K562 (cell line): Measurements from ENCODE around the gene MYEF2. TPM values are rescaled to one million over a fixed set of nuclear protein-coding genes. Genes with fewer than 3 reads are reported as not detected.

Source experiments
- ATAC-seq: fragments of 200-7000 bp; cut with Tn5 transposase; 3 replicates; pipeline ENCODE4 v1.9.1; 2020; ENCODE audit warnings: moderate library complexity
- BruUV-seq: library from RNA; stranded (reverse); fragments of 400-500 nt; replicated peaks from 2 replicates; lab custom pipeline; 2021; lab: Mats Ljungman, UMichigan
- CTCF ChIA-PET: fragments of 300-600 bp; formaldehyde crosslinking; extraction: SDS; loops from one replicate; lab custom pipeline; 2021; ENCODE audit warnings: low intra/inter-chr PET ratio; lab: Yijun Ruan, JAX
- POLR2A ChIA-PET: fragments of 300-600, 350-650 bp; sonication (Branson Sonifier 250); formaldehyde crosslinking; extraction: SDS; loops from one replicate; lab custom pipeline; 2021; ENCODE audit warnings: antibody characterized with exemption, inconsistent platforms; lab: Yijun Ruan, JAX
- DNase-seq, 4 experiments: peaks; one replicate each; pipeline versions ENCODE4 v3.0.0 to v3.0.0-alpha.2; 2011 to 2018; ENCODE audit warnings: low spot score in 3 of 4, mixed read lengths in 3 of 4; ENCODE audit errors: extremely low read depth in 1 of 4
- FAIRE-seq: peaks from 2 replicates; lab custom pipeline; 2011; peaks lifted over from hg19 to GRCh38; lab: Jason Lieb, UNC
- H2AFZ ChIP-seq: 2 replicates; pipeline ENCODE4 v1.6.0; 2011; ENCODE audit warnings: low read depth, low read length, control low read depth, inconsistent platforms
- H3K27ac ChIP-seq: fragments of 200-600 bp; 3 replicates; pipeline ENCODE4 v1.8.0; 2011; ENCODE audit warnings: low read depth, mild to moderate bottlenecking, control low read depth, inconsistent platforms, low read length, moderate library complexity, mixed read lengths; ENCODE audit errors: extremely low read depth
- H3K27me3 ChIP-seq, 2 experiments: fragments of 300-600 bp in 1 of 2; 2 replicates in 1 of 2; 3 replicates in 1 of 2; pipeline versions ENCODE4 v1.6.0 to v1.8.0; 2011; ENCODE audit warnings: inconsistent platforms in 2 of 2, low read length in 2 of 2, mild to moderate bottlenecking in 1 of 2, mixed read lengths in 1 of 2, moderate library complexity in 1 of 2; ENCODE audit not compliant: control insufficient read depth in 2 of 2, insufficient read depth in 2 of 2
- H3K36me3 ChIP-seq: fragments of 300-600 bp; 3 replicates; pipeline ENCODE4 v1.8.0; 2011; ENCODE audit warnings: mild to moderate bottlenecking, low read length, inconsistent platforms; ENCODE audit not compliant: control insufficient read depth, insufficient read depth
- H3K4me1 ChIP-seq, 2 experiments: fragments of 200-600 bp in 1 of 2; replicated peaks in 1 of 2; 2 replicates in 1 of 2; 3 replicates in 1 of 2; pipeline versions ENCODE4 v1.5.1 to v1.8.0; 2011; ENCODE audit warnings: inconsistent platforms in 2 of 2, low read length in 2 of 2, mild to moderate bottlenecking in 1 of 2, mixed read lengths in 1 of 2, moderate library complexity in 1 of 2; ENCODE audit not compliant: control insufficient read depth in 2 of 2, insufficient read depth in 2 of 2
- H3K4me2 ChIP-seq: 2 replicates; pipeline ENCODE4 v1.6.1; 2011; ENCODE audit warnings: low read length, control low read depth, inconsistent platforms, mixed read lengths; ENCODE audit not compliant: insufficient read depth
- H3K4me3 ChIP-seq: fragments of 200-600 bp; sonication (generic), shearing (Covaris generic); 2 replicates; pipeline ENCODE4 v1.5.1; 2016; ENCODE audit warnings: control low read depth, inconsistent platforms
- H3K79me2 ChIP-seq: fragments of 200-600 bp; 3 replicates; pipeline ENCODE4 v1.8.0; 2011; ENCODE audit warnings: low read length, inconsistent platforms; ENCODE audit not compliant: control insufficient read depth, insufficient read depth
- H3K9ac ChIP-seq, 2 experiments: 2 replicates each; pipeline versions ENCODE4 v1.6.0 to v1.6.1; 2011; ENCODE audit warnings: low read depth in 2 of 2, low read length in 2 of 2, control low read depth in 1 of 2, inconsistent platforms in 1 of 2, mild to moderate bottlenecking in 1 of 2, mixed read lengths in 1 of 2; ENCODE audit not compliant: insufficient read depth in 1 of 2
- H3K9me1 ChIP-seq: one replicate; pipeline ENCODE4 v1.6.0; 2011; ENCODE audit warnings: inconsistent platforms, mild to moderate bottlenecking, low read length, moderate library complexity; ENCODE audit not compliant: control insufficient read depth, insufficient read depth
- H3K9me3 ChIP-seq: replicated peaks from 2 replicates; pipeline ENCODE4 v1.5.1; 2011; ENCODE audit warnings: low read depth, low read length, inconsistent platforms; ENCODE audit not compliant: control insufficient read depth, insufficient read depth
- H4K20me1 ChIP-seq: replicated peaks from 2 replicates; pipeline ENCODE4 v1.6.1; 2011; ENCODE audit warnings: low read length, inconsistent platforms, mixed read lengths; ENCODE audit not compliant: control insufficient read depth, insufficient read depth
- ELK1 ChIP-seq: sonication (generic); formaldehyde crosslinking; IDR thresholded peaks from 2 replicates; pipeline ENCODE4 v1.8.1; 2022; ENCODE audit warnings: missing genetic modification reagents
- MAZ ChIP-seq, 2 experiments: fragments of 450-650 bp in 1 of 2; sonication (generic) in 1 of 2; formaldehyde crosslinking; IDR thresholded peaks in 1 of 2; conservative IDR thresholded peaks in 1 of 2; 2 replicates each; pipeline versions ENCODE4 v1.4.0 to v1.5.0; 2020; ENCODE audit warnings: mild to moderate bottlenecking in 1 of 2, missing genetic modification reagents in 1 of 2
- MYC ChIP-seq, 2 experiments: fragments of 250-450 bp in 1 of 2; sonication (Bioruptor Pico) in 1 of 2; IDR thresholded peaks; 2 replicates each; pipeline versions ENCODE4 v1.5.1 to v1.6.1; 2012 to 2021; ENCODE audit warnings: low read depth in 2 of 2, borderline replicate concordance in 1 of 2, improper control_type of control experiment in 1 of 2, low read length in 1 of 2, mild to moderate bottlenecking in 1 of 2, moderate library complexity in 1 of 2
- NUFIP1 ChIP-seq: fragments of 450-650 bp; IDR thresholded peaks from 2 replicates; pipeline ENCODE4 v1.6.1; 2018; ENCODE audit not compliant: partially characterized antibody
- RBM34 ChIP-seq: fragments of 200-400 bp; formaldehyde crosslinking; IDR thresholded peaks from 2 replicates; pipeline ENCODE4 v1.6.1; 2018; ENCODE audit warnings: low read length, borderline replicate concordance; ENCODE audit not compliant: insufficient read depth
- RFX5 ChIP-seq: IDR thresholded peaks from 2 replicates; pipeline ENCODE4 v1.6.1; 2011; ENCODE audit warnings: low read depth, mild to moderate bottlenecking, improper control_type of control experiment, low read length
- UBTF ChIP-seq, 2 experiments: IDR thresholded peaks; 2 replicates each; pipeline ENCODE4 v1.6.1; 2012; ENCODE audit warnings: improper control_type of control experiment in 2 of 2, low read depth in 2 of 2, low read length in 2 of 2, borderline replicate concordance in 1 of 2
- ZNF124 ChIP-seq: sonication (generic); formaldehyde crosslinking; IDR thresholded peaks from 2 replicates; pipeline ENCODE4 v1.8.1; 2022; ENCODE audit warnings: missing genetic modification reagents
- ZNF217 ChIP-seq: sonication (generic); formaldehyde crosslinking; IDR thresholded peaks from 2 replicates; pipeline ENCODE4 v1.8.0; 2022; ENCODE audit warnings: mild to moderate bottlenecking, missing genetic modification reagents
- ZNF282 ChIP-seq: sonication (generic); formaldehyde crosslinking; IDR thresholded peaks from 2 replicates; pipeline ENCODE4 v1.8.1; 2023; ENCODE audit warnings: missing genetic modification reagents
- ZNF592 ChIP-seq: fragments of 450-650 bp; IDR thresholded peaks from 2 replicates; pipeline ENCODE4 v1.6.1; 2017; ENCODE audit warnings: antibody characterized with exemption, mild to moderate bottlenecking
- WGBS: fragments of 100-300 bp; shearing (Covaris generic); methylation state at CpG from one replicate; pipeline ENCODE4 v1.1.6; 2016; ENCODE audit warnings: low coverage, mixed read lengths; ENCODE audit not compliant: insufficient coverage; ENCODE audit errors: missing lambda C conversion rate; 5-methylcytosine and 5-hydroxymethylcytosine counted together
- in situ Hi-C: fragments of 300-500 bp; cut with MboI; formaldehyde crosslinking; loops from 4 replicates; pipeline ENCODE4 v1.15.0; 2018; ENCODE audit warnings: inconsistent platforms, mixed read lengths
- intact Hi-C: fragments of 100-400 bp; cut with micrococcal nuclease; formaldehyde crosslinking; loops from 2 replicates; pipeline ENCODE4 v1.14.2; 2022
- polyA plus RNA-seq, 8 experiments: library from polyadenylated mRNA; depleted of rRNA in 4 of 8; stranded (reverse) in 5 of 8; unstranded in 3 of 8; fragments of >200 nt; fragmentation: Nextera tagmentation in 2 of 8; fragmentation: Illumina TruSeq in 1 of 8; extraction: Ambion mirVana in 2 of 8; extraction: Trizol in 1 of 8; gene quantifications; 2 replicates each; pipeline versions ENCODE4 v1.2.1 to v1.2.3, GENCODE V29; 2011 to 2014; ENCODE audit warnings: inconsistent platforms in 1 of 8, missing spikeins in 1 of 8
- total RNA-seq, 7 experiments: library from RNA; depleted of rRNA in 6 of 7; stranded (reverse); fragments of >200 nt in 6 of 7; fragmentation: Illumina TruSeq in 2 of 7; extraction: Trizol in 2 of 7; gene quantifications; 2 replicates each; pipeline versions ENCODE4 v1.2.1 to v1.2.3, GENCODE V29; 2011 to 2021; ENCODE audit warnings: low replicate concordance in 1 of 7
- TF ChIP-seq, protein P1 (sequence below): fragments of 450-650 bp; formaldehyde crosslinking; IDR thresholded peaks from 2 replicates; pipeline ENCODE4 v1.4.0; 2020; ENCODE audit warnings: mild to moderate bottlenecking, mixed read lengths

MYEF2 gene
- total and polyA plus RNA-seq, 9 of the 15 experiments (the other 6 are each of a cell fraction or from before 2014, with no cell fraction given) = 0.03 to 0.82 (median 0.19) TPM

GRCh38 chr15:48119277-48119676 is 58.8 kb downstream of the MYEF2 start:
- FAIRE-seq (no peak), DNase-seq (no peak), ATAC-seq (no peak)
- intact Hi-C loops (no loop called here), in situ Hi-C loops (no loop called here)
- Histone ChIP-seq H3K9me1 (no peaks in the 10 kb centered on the region), H3K9me3 (no peaks in the 10 kb centered on the region), H3K27me3 (no peaks in the 10 kb centered on the region), H3K27ac (no peak overlapping the region), H3K36me3 (no peaks in the 10 kb centered on the region), H3K79me2 (no peaks in the 10 kb centered on the region), H3K4me3 (no peak overlapping the region), H3K4me2 (no peak overlapping the region), H3K4me1 (no peaks in the 10 kb centered on the region), H3K9ac (no peak overlapping the region), H4K20me1 (no peaks in the 10 kb centered on the region), H2AFZ (no peak overlapping the region)
- 1% methylated on average over 5 of the region's 5 CpGs for WGBS
- no TSS peak for BruUV-seq
- POLR2A ChIA-PET = no interaction called here
- CTCF ChIA-PET = no interaction called here
- TF ChIP-seq ELK1 (CRISPR knock-in tag) (no peak), RBM34 (no peak), MYC (IDR thresholded peaks at IDR 0.05; ENCODE audit: low read depth, low read length) (no peak), MYC (CRISPR knock-in tag; IDR thresholded peaks at IDR 0.05; ENCODE audit: borderline replicate concordance, low read depth) (no peak), ZNF124 (CRISPR knock-in tag) (no peak), RFX5 (no peak), ZNF592 (no peak), NUFIP1 (no peak), UBTF (IDR thresholded peaks at IDR 0.05; ENCODE audit: borderline replicate concordance in 1 of 2, low read depth in 2 of 2, low read length in 2 of 2) (no peak), ZNF217 (no peak), MAZ (CRISPR knock-in tag; conservative IDR thresholded peaks at IDR 0.05 in 1 of 2, IDR thresholded peaks at IDR 0.05 in 1 of 2) (no peak), ZNF282 (no peak)
- TF ChIP-seq, protein P1, sequence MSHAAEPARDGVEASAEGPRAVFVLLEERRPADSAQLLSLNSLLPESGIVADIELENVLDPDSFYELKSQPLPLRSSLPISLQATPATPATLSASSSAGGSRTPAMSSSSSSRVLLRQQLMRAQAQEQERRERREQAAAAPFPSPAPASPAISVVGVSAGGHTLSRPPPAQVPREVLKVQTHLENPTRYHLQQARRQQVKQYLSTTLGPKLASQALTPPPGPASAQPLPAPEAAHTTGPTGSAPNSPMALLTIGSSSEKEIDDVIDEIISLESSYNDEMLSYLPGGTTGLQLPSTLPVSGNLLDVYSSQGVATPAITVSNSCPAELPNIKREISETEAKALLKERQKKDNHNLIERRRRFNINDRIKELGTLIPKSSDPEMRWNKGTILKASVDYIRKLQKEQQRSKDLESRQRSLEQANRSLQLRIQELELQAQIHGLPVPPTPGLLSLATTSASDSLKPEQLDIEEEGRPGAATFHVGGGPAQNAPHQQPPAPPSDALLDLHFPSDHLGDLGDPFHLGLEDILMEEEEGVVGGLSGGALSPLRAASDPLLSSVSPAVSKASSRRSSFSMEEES (CRISPR knock-in tag) = no peak
